Breast epithelium (tissue), 4 donors: ENCODE measurements around the gene THADA. TPM values are rescaled to one million over a fixed set of nuclear protein-coding genes. Genes with fewer than 3 reads are reported as not detected.
"Not testable (repeated sequence)": the region's sequence is repeated elsewhere in the genome, so short reads cannot be mapped to it uniquely, and the experiment has no call there.

Experiments
- DNase-seq, 2 donors: peaks; one replicate each; pipeline ENCODE4 v3.0.0-alpha.2; 2019; ENCODE audit warnings: low spot score in 2 of 2
- H3K27ac ChIP-seq, 2 donors: fragments of 200-600 bp; sonication (generic) in 1 of 2; one replicate each; pipeline ENCODE4 v1.5.1; 2016 to 2019; ENCODE audit warnings: mild to moderate bottlenecking in 1 of 2
- H3K27me3 ChIP-seq, 2 donors: fragments of 200-600 bp; sonication (generic) in 1 of 2; one replicate each; pipeline versions ENCODE4 v1.5.1 to v1.6.0; 2017 to 2019; ENCODE audit warnings: control low read depth in 1 of 2, mild to moderate bottlenecking in 1 of 2
- H3K36me3 ChIP-seq: fragments of 200-600 bp; one replicate; pipeline ENCODE4 v1.5.1; 2019
- H3K4me1 ChIP-seq, 2 donors: fragments of 200-600 bp; sonication (generic); one replicate each; pipeline ENCODE4 v1.5.1; 2016 to 2019; ENCODE audit warnings: control low read depth in 1 of 2
- H3K4me3 ChIP-seq, 3 donors: fragments of 200-600 bp; sonication (generic); 1 replicate in 2 of 3; 2 replicates in 1 of 3; pipeline ENCODE4 v1.5.1; 2016 to 2019; ENCODE audit warnings: mild to moderate bottlenecking in 3 of 3, moderate library complexity in 2 of 3
- H3K9me3 ChIP-seq, 2 donors: fragments of 200-600 bp; sonication (generic) in 1 of 2; one replicate each; pipeline ENCODE4 v1.5.1; 2016 to 2019; ENCODE audit warnings: control low read depth in 1 of 2
- POLR2A ChIP-seq: fragments of 450-650 bp; IDR thresholded peaks from one replicate; pipeline ENCODE4 v1.6.1; 2016; ENCODE audit warnings: antibody characterized with exemption, mild to moderate bottlenecking, moderate library complexity
- POLR2AphosphoS5 ChIP-seq, 3 donors: sonication (generic); formaldehyde crosslinking; IDR thresholded peaks; one replicate each; pipeline ENCODE4 v1.6.1; 2017; ENCODE audit warnings: antibody characterized with exemption in 3 of 3
- intact Hi-C: fragments of 100-400 bp; cut with DNase I; formaldehyde crosslinking; loops from one replicate; pipeline ENCODE4 v1.15.1; 2023; ENCODE audit warnings: low total_unique reads
- total RNA-seq, 3 donors: library from RNA; depleted of rRNA; stranded (reverse); fragments of >200 nt; gene quantifications; one replicate each; pipeline ENCODE4 v1.1.0, GENCODE V29; 2016
- TF ChIP-seq, protein P1 (sequence below), 3 donors: fragments of 450-650 bp; IDR thresholded peaks; one replicate each; pipeline ENCODE4 v1.5.1; 2016 to 2017; ENCODE audit warnings: antibody characterized with exemption in 3 of 3, mild to moderate bottlenecking in 3 of 3, moderate library complexity in 3 of 3

Gene THADA
- total RNA-seq, 3 donors from 2014 or later = 41.1 to 60.6 (median 49.5) TPM

DNA sequence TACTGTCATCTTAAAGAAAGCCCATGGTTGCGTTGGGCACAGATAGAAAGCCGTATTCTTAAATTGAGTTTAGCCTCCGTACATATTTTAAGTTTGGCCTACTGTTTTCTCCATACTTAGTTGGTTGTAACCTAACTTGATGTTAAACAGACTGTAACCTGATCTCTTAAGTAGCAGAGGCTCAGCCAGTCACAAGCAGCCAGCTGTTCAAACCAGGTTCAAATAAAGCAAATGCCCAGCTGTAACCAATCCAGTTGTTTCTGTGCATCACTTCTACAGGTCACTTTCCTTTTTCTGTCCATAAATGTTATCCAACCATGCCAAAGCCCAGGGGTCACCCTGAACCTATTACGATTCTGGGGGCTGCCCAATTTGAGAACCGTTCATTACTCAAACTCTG, 10.0 kb upstream of the THADA start:
- H3K4me3 ChIP-seq = no peak overlapping the region
- no peak for DNase-seq
- intact Hi-C loops = no loop called here
- TF ChIP-seq, protein P1, sequence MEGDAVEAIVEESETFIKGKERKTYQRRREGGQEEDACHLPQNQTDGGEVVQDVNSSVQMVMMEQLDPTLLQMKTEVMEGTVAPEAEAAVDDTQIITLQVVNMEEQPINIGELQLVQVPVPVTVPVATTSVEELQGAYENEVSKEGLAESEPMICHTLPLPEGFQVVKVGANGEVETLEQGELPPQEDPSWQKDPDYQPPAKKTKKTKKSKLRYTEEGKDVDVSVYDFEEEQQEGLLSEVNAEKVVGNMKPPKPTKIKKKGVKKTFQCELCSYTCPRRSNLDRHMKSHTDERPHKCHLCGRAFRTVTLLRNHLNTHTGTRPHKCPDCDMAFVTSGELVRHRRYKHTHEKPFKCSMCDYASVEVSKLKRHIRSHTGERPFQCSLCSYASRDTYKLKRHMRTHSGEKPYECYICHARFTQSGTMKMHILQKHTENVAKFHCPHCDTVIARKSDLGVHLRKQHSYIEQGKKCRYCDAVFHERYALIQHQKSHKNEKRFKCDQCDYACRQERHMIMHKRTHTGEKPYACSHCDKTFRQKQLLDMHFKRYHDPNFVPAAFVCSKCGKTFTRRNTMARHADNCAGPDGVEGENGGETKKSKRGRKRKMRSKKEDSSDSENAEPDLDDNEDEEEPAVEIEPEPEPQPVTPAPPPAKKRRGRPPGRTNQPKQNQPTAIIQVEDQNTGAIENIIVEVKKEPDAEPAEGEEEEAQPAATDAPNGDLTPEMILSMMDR (IDR thresholded peaks at IDR 0.05) = no peak
- TF ChIP-seq POLR2AphosphoS5 (IDR thresholded peaks at IDR 0.05) (no peak), POLR2A (no peak)
- H3K36me3 ChIP-seq = no peaks in the 10 kb centered on the region
- no peaks in the 10 kb centered on the region for H3K27me3 ChIP-seq
- H3K4me1 ChIP-seq = no peaks in the 10 kb centered on the region
- no peaks in the 10 kb centered on the region for H3K9me3 ChIP-seq
- no peak overlapping the region for H3K27ac ChIP-seq

- Histone ChIP-seq H3K4me1 (no peaks in the 10 kb centered on the region), H3K36me3 (no peaks in the 10 kb centered on the region), H3K9me3 (no peaks in the 10 kb centered on the region), H3K27ac (no peak overlapping the region), H3K27me3 (no peaks in the 10 kb centered on the region), H3K4me3 (no peak overlapping the region)
- no peak for DNase-seq
- intact Hi-C loops = no loop called here
- TF ChIP-seq, protein P1 (IDR thresholded peaks at IDR 0.05) = no peak
- TF ChIP-seq POLR2A (no peak), POLR2AphosphoS5 (IDR thresholded peaks at IDR 0.05) (no peak)
These were observed 9.3 kb upstream of the THADA start for GRCh38 chr2:43605079-43605655.

DNA sequence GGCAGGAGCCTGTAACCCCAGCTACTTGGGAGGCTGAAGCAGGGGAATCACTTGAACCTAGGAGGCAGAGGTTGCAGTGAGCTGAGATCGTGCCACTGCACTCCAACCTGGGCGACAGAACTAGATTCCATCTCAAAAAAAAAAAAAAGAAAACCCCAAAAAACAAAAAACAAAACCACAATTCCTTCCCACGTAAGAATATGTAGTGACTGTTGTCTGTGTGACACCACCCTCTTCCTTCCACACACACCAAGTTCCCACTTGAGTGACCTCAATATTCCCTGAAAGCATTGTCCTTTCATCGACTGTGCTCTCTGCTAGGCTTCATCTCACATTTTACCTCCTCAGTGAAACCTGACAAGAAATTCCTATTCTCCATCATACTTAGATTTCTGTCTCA, 8.8 kb upstream of the THADA start:
- no peak overlapping the region for H3K27ac ChIP-seq
- DNase-seq = no peak
- H3K27me3 ChIP-seq = no peaks in the 10 kb centered on the region
- no peaks in the 10 kb centered on the region for H3K36me3 ChIP-seq
- H3K4me1 ChIP-seq = no peaks in the 10 kb centered on the region
- TF ChIP-seq POLR2A (no peak), POLR2AphosphoS5 (IDR thresholded peaks at IDR 0.05) (no peak)
- TF ChIP-seq, protein P1 (IDR thresholded peaks at IDR 0.05) = no peak
- intact Hi-C loops = no loop called here
- no peaks in the 10 kb centered on the region for H3K9me3 ChIP-seq
- H3K4me3 ChIP-seq = no peak overlapping the region

DNA sequence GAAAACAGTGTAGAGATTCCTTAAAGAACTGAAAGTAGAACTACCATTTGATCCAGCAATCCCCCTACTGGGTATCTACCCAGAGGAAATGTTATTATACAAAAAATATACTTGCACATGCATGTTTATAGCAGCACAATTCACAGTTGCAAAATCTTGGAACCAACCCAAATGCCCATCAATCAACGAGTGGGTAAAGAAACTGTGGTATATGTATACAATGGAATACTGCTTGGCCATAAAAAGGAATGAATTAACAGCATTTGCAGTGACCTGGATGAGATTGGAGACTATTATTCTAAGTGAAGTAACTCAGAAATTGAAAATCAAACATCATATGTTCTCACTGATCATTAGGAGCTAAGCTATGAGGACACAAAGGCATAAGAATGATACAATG, 4.8 kb upstream of the THADA start:
- DNase-seq, H3K27ac ChIP-seq, H3K4me1 ChIP-seq, H3K4me3 ChIP-seq, intact Hi-C loops, H3K27me3 ChIP-seq, H3K9me3 ChIP-seq, H3K36me3 ChIP-seq: not testable (repeated sequence)

- TF ChIP-seq, protein P1 (IDR thresholded peaks at IDR 0.05) = no peak
- no peak for TF ChIP-seq POLR2AphosphoS5 (IDR thresholded peaks at IDR 0.05)
- no peak for TF ChIP-seq POLR2A
- intact Hi-C loops = no loop called here
- no peak for DNase-seq
- H3K27me3 ChIP-seq = no peaks in the 10 kb centered on the region
- no peaks in the 10 kb centered on the region for H3K4me1 ChIP-seq
- no peaks in the 10 kb centered on the region for H3K9me3 ChIP-seq
- no peaks in the 10 kb centered on the region for H3K36me3 ChIP-seq
- H3K4me3 ChIP-seq = peak overlapping the region; percentile 68 to 90 (median 80)
- H3K27ac ChIP-seq = peak overlapping the region in 1 of 2 donors; percentile 94
These were observed 963 bp downstream of the THADA start for GRCh38 chr2:43594875-43595274.

DNA sequence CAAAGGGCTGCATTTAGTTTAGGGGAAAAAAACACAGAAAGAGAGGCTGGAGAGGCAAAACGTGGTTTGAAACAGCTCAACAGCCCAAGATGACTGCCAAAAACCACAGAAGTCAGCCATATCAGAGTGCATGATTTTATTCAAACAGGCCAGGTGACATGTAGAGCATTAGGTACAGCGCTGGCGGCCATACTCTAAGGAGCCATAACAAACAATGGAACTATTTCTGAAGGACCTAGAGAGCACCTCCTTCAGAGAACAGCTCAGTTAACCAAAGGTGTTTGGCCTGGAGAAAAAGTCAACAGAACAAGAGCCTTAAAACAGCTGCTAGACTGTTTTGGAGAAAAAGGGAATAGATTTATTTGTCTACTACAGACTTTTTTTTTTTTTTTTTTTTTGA, 2.6 kb downstream of the THADA start:
- intact Hi-C loops = no loop called here

More for the DNA sequence above, 2.6 kb downstream of the THADA start:
- TF ChIP-seq, protein P1 (IDR thresholded peaks at IDR 0.05) = no peak
- TF ChIP-seq POLR2A (no peak), POLR2AphosphoS5 (IDR thresholded peaks at IDR 0.05) (no peak)
- Histone ChIP-seq H3K4me3 (no peak overlapping the region), H3K27me3 (no peaks in the 10 kb centered on the region), H3K9me3 (no peaks in the 10 kb centered on the region), H3K36me3 (no peaks in the 10 kb centered on the region), H3K4me1 (no peaks in the 10 kb centered on the region), H3K27ac (no peak overlapping the region)
- DNase-seq = no peak
